ENCODE results near the gene CACNA1F.

CACNA1F gene

DNA sequence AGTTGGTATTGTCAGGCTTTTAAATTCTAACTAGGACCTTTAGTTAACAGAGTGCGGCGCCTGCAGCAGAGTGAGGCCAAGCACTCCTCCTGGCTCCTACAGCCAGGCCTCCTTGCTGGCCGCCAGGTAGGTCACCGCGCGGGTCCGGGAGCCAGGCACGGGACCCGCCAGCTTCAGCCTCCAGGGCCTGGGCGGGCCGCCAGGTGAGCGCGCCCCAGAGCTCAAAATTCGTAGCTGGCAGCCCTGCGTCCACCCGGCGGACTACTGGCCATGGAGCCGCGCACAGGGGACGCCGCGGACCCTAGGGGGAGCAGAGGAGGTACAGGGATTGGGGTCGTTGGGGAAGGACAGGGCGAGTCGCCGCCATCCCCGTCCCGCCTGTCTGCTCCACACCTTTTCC, 70.5 kb downstream of the CACNA1F start, which contains the start of gene MAGIX:
MAGIX (plus strand) TSS at position 139 of the 400 bp plus-strand sequence; CDS start at position 271, 132 bp downstream.
- DNase-seq (ENCODE audit: extremely low read depth, low read depth) = no peak
- TF ChIP-seq, protein P1, sequence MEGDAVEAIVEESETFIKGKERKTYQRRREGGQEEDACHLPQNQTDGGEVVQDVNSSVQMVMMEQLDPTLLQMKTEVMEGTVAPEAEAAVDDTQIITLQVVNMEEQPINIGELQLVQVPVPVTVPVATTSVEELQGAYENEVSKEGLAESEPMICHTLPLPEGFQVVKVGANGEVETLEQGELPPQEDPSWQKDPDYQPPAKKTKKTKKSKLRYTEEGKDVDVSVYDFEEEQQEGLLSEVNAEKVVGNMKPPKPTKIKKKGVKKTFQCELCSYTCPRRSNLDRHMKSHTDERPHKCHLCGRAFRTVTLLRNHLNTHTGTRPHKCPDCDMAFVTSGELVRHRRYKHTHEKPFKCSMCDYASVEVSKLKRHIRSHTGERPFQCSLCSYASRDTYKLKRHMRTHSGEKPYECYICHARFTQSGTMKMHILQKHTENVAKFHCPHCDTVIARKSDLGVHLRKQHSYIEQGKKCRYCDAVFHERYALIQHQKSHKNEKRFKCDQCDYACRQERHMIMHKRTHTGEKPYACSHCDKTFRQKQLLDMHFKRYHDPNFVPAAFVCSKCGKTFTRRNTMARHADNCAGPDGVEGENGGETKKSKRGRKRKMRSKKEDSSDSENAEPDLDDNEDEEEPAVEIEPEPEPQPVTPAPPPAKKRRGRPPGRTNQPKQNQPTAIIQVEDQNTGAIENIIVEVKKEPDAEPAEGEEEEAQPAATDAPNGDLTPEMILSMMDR (IDR thresholded peaks at IDR 0.05; ENCODE audit: low read depth, low read length, missing control alignments) = no peak
- peak within 1 kb of the TSS; percentile 28; the same call in 1 of the 2 replicates for H3K4me3 ChIP-seq (replicated peaks; ENCODE audit: low read depth, low read length)

DNA sequence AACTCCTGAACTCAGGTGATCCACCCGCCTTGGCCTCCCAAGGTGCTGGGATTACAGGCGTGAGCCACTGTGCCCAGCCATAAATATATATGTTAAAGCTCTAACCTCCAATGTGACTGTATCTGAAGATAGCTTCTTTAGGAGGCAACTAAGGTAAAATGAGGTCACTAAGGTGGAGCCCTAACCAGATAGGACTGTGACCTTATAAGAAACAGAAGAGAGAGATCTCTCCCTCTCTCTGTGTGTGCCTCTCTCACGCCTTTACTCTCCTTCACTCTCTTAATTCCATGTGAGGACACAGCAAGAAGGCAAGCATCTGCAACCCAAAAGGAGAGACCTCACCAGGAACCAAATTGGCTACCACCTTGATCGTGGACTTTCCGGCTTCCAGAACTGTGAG, 71.5 kb downstream of the CACNA1F start:
- TF ChIP-seq, protein P1 (IDR thresholded peaks at IDR 0.05; ENCODE audit: low read depth, low read length, missing control alignments) = no peak
- no peak for DNase-seq (ENCODE audit: extremely low read depth, low read depth)
- no peak overlapping the region for H3K4me3 ChIP-seq (replicated peaks; ENCODE audit: low read depth, low read length)

DNA sequence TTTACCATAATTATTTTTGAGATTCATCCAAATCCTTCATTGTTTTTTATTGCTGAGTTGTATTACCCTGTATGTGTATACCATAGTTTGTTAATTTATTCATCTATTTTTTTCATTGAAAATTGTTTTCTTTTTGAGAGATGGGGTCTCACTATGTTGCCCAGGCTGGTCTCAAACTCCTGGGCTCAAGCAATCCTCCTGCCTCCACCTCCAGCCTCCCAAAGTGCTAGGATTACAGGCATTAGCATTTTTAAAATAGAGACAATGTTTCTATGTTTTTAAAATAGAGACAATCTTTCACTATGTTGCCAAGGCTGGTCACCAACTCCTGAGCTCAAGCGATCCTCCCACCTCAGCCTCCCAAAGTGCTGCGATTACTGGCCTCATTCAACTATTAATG, 72.2 kb downstream of the CACNA1F start:
- TF ChIP-seq, protein P1 (IDR thresholded peaks at IDR 0.05; ENCODE audit: low read depth, low read length, missing control alignments) = no peak
- no peak overlapping the region for H3K4me3 ChIP-seq (replicated peaks; ENCODE audit: low read depth, low read length)
- DNase-seq (ENCODE audit: extremely low read depth, low read depth) = no peak

DNA sequence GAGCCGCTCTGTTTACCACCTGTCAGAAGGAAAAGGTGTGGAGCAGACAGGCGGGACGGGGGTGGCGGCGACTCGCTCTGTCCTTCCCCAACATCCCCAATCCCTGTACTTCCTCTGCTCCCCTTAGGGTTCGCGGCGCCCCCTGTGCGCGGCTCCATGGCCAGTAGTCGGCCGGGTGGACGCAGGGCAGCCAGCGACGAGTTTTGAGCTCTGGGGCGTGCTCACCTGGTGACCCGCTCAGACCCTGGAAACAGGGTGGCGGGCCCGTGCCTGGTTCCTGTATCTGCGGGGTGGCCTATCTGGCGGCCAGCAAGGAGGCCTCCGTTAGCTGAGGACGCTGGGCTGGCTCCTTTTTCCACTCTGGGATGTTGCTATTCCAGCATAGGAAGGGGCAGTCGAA, 75.9 kb downstream of the CACNA1F start:
- TF ChIP-seq, protein P1 (IDR thresholded peaks at IDR 0.05; ENCODE audit: low read depth, low read length, missing control alignments) = no peak
- no peak for DNase-seq (ENCODE audit: extremely low read depth, low read depth)
- no peak overlapping the region for H3K4me3 ChIP-seq (replicated peaks; ENCODE audit: low read depth, low read length)

DNA sequence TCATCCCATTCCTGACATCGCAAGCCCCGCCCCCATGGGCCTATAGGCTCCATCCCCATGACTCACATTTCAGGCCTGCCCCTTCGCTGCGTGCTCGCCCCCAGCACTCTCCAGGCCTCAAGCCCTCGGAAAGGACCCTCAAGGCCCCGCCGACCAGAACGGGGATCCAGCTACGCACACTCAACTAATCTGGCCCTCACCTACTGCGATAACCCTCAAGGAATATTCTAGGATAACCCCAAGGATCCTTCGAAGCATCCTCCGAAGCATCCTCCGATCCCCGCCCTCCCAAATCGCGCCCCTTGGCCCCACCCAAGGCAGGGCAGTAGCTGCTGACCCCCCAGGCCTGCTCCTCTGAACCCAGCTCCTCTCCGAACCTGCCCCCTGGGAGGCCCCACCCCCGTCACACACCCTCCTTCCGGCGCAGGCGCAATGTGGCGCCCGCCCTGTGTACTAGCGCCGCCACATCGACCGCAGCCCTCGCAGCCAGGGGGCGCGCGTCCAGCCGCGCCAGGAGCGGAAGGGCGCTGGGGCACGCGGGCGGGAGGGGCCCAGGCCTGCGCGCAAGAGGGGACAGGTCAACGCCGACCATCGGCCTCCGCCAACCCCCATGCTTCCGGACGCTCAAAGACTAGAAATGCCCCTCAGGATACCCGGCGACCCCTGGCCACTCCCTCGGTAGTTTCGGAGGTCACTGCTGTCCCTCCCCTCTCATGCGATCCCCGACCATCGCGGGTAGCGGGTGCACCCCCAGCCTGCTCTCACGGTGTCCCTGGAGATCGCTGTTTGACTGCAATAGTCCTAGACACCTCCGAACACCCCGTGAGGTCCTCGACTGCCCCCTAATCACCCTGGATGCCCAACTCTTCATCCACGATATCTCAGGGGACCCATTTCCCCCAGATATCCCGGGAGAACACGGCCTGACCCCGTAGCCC, 77.0 kb downstream of the CACNA1F start:
- no peak for DNase-seq (ENCODE audit: extremely low read depth, low read depth)
- TF ChIP-seq, protein P1 (IDR thresholded peaks at IDR 0.05; ENCODE audit: low read depth, low read length, missing control alignments) = peak; percentile 57

DNA sequence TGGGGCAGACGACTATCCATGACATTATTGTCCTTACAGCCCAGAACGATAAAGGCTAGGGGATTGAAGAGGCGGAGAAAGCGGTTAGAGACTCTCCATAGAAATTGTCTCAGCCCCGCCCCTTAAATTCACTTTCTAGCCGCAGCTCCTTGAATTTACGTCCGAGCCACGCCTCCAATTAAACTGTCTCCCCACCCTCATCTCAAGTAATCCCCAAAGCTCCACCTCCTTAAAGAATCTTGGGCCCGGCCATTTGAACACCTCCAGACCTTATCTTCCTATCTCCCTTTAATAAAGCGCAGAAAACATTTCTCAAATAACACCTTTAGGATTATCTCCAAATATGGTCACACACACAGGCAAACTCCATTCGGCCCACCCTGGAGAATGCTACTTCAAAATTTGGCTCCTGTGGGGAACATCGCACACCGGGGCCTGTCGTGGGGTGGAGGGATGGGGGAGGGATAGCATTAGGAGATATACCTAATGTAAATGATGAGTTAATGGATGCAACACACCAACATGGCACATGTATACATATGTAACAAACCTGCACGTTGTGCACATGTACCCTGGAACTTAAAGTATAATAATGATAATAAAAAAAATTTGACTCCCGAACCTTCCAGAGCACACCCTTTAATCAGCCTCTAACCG, 77.8 kb downstream of the CACNA1F start:
- TF ChIP-seq, protein P1 (IDR thresholded peaks at IDR 0.05; ENCODE audit: low read depth, low read length, missing control alignments) = no peak
- DNase-seq (ENCODE audit: extremely low read depth, low read depth) = no peak

More for the DNA sequence above, 77.0 kb downstream of the CACNA1F start:
- peak overlapping the region; percentile 22 for H3K4me3 ChIP-seq (replicated peaks; ENCODE audit: low read depth, low read length)

More for the DNA sequence above, 77.8 kb downstream of the CACNA1F start:
- H3K4me3 ChIP-seq (replicated peaks; ENCODE audit: low read depth, low read length) = no peak overlapping the region; the same call in 1 of the 2 replicates

Measured in HFF-Myc (cell line).